ENCODE data around the gene MTX2. TPM values are rescaled to one million over a fixed set of nuclear protein-coding genes. Genes with fewer than 3 reads are reported as not detected.
"Not testable (repeated sequence)": the region's sequence is repeated elsewhere in the genome, so short reads cannot be mapped to it uniquely, and the experiment has no call there.

The MTX2 gene
- total RNA-seq, 1 donor from 2014 or later, result 30.7 TPM

GRCh38 chr2:176368349-176368748 lies 99.1 kb downstream of the MTX2 start:
- Mint-ChIP-seq H3K27me3 (peaks cover 22% of the 10 kb centered on the region), H3K36me3 (ENCODE audit: low read depth) (no peaks in the 10 kb centered on the region), H3K4me3 (no peak overlapping the region), H3K27ac (no peak overlapping the region), H3K9me3 (no peaks in the 10 kb centered on the region), H3K4me1 (no peaks in the 10 kb centered on the region)
- no peak for DNase-seq
- intact Hi-C loops (cut with micrococcal nuclease), result no loop called here

- Mint-ChIP-seq H3K27ac (no peak overlapping the region), H3K36me3 (ENCODE audit: low read depth) (no peaks in the 10 kb centered on the region), H3K27me3 (peaks cover 25% of the 10 kb centered on the region), H3K4me1 (no peaks in the 10 kb centered on the region), H3K4me3 (no peak overlapping the region), H3K9me3 (no peaks in the 10 kb centered on the region)
- intact Hi-C loops (cut with micrococcal nuclease), result no loop called here
- no peak for DNase-seq
Observed at GRCh38 chr2:176370467-176371171, 101.4 kb downstream of the MTX2 start.

- peaks cover 16% of the 10 kb centered on the region for H3K27me3 Mint-ChIP-seq
- H3K36me3 Mint-ChIP-seq (ENCODE audit: low read depth); H3K27ac Mint-ChIP-seq; H3K9me3 Mint-ChIP-seq; intact Hi-C loops (cut with micrococcal nuclease); H3K4me1 Mint-ChIP-seq; DNase-seq; H3K4me3 Mint-ChIP-seq: not testable (repeated sequence)
Observed at GRCh38 chr2:176373155-176373554, 103.9 kb downstream of the MTX2 start.

- Mint-ChIP-seq H3K4me1 (no peaks in the 10 kb centered on the region), H3K4me3 (no peak overlapping the region), H3K27ac (no peak overlapping the region), H3K9me3 (peaks cover 4% of the 10 kb centered on the region), H3K27me3 (peaks cover 16% of the 10 kb centered on the region), H3K36me3 (ENCODE audit: low read depth) (no peaks in the 10 kb centered on the region)
- DNase-seq, result no peak
- intact Hi-C loops (cut with micrococcal nuclease), result no loop called here
Observed at GRCh38 chr2:176378323-176378722, 109.1 kb downstream of the MTX2 start.

GRCh38 chr2:176380341-176380740 lies 111.1 kb downstream of the MTX2 start:
- no peak for DNase-seq
- Mint-ChIP-seq H3K27me3 (peaks cover 9% of the 10 kb centered on the region), H3K27ac (no peak overlapping the region), H3K4me3 (no peak overlapping the region), H3K4me1 (no peaks in the 10 kb centered on the region), H3K36me3 (ENCODE audit: low read depth) (no peaks in the 10 kb centered on the region), H3K9me3 (peaks cover 4% of the 10 kb centered on the region)
- intact Hi-C loops (cut with micrococcal nuclease), result no loop called here

- Mint-ChIP-seq H3K4me1 (no peaks in the 10 kb centered on the region), H3K9me3 (peaks cover 4% of the 10 kb centered on the region), H3K27me3 (peaks cover 7% of the 10 kb centered on the region), H3K4me3 (no peak overlapping the region), H3K36me3 (ENCODE audit: low read depth) (no peaks in the 10 kb centered on the region), H3K27ac (no peak overlapping the region)
- DNase-seq, result no peak
- intact Hi-C loops (cut with micrococcal nuclease), result no loop called here
Observed at GRCh38 chr2:176383100-176383499, 113.9 kb downstream of the MTX2 start.

- H3K27me3 Mint-ChIP-seq, result peaks cover 7% of the 10 kb centered on the region
- DNase-seq, result no peak
- H3K4me1 Mint-ChIP-seq, result no peaks in the 10 kb centered on the region
- H3K36me3 Mint-ChIP-seq (ENCODE audit: low read depth), result no peaks in the 10 kb centered on the region
- intact Hi-C loops (cut with micrococcal nuclease), result no loop called here
- no peak overlapping the region for H3K27ac Mint-ChIP-seq
- H3K9me3 Mint-ChIP-seq, result peaks cover 4% of the 10 kb centered on the region
- no peak overlapping the region for H3K4me3 Mint-ChIP-seq
Observed at GRCh38 chr2:176383836-176384442, 114.7 kb downstream of the MTX2 start.

GRCh38 chr2:176385219-176385759 lies 116.0 kb downstream of the MTX2 start:
- no peak overlapping the region for H3K4me3 Mint-ChIP-seq
- H3K4me1 Mint-ChIP-seq, result no peaks in the 10 kb centered on the region
- H3K27ac Mint-ChIP-seq, result no peak overlapping the region
- H3K9me3 Mint-ChIP-seq, result no peaks in the 10 kb centered on the region
- intact Hi-C loops (cut with micrococcal nuclease), result no loop called here
- no peaks in the 10 kb centered on the region for H3K36me3 Mint-ChIP-seq (ENCODE audit: low read depth)
- no peak for DNase-seq
- peaks cover 11% of the 10 kb centered on the region for H3K27me3 Mint-ChIP-seq

- H3K9me3 Mint-ChIP-seq, result no peaks in the 10 kb centered on the region
Observed at GRCh38 chr2:176385838-176386237, 116.6 kb downstream of the MTX2 start.

More at GRCh38 chr2:176385838-176386237, 116.6 kb downstream of the MTX2 start:
- DNase-seq, result no peak
- Mint-ChIP-seq H3K4me3 (no peak overlapping the region), H3K4me1 (no peaks in the 10 kb centered on the region), H3K36me3 (ENCODE audit: low read depth) (no peaks in the 10 kb centered on the region), H3K27me3 (peaks cover 13% of the 10 kb centered on the region), H3K27ac (no peak overlapping the region)
- intact Hi-C loops (cut with micrococcal nuclease), result no loop called here

Other genes with a start within 250 kb of the MTX2 start
- not detected in 2 replicates for gene EVX2, start 185.5 kb upstream of the MTX2 start, total RNA-seq
- gene HOXD13, start 176.7 kb upstream of the MTX2 start, total RNA-seq, result not detected in 2 replicates
- not detected in 2 replicates for gene HOXD12, start 169.6 kb upstream of the MTX2 start, total RNA-seq
- gene HOXD11, start 162.2 kb upstream of the MTX2 start, total RNA-seq, result not detected in 2 replicates
- not detected in 2 replicates for gene HOXD10, start 152.7 kb upstream of the MTX2 start, total RNA-seq
- gene HOXD9, start 146.7 kb upstream of the MTX2 start, total RNA-seq, result not detected in 2 replicates
- gene HOXD8, start 139.7 kb upstream of the MTX2 start, total RNA-seq, result not detected in 2 replicates
- not detected in 2 replicates for gene HOXD4, start 117.9 kb upstream of the MTX2 start, total RNA-seq
- gene HOXD3, start 112.1 kb upstream of the MTX2 start, total RNA-seq, result not detected in 2 replicates
- gene HOXD1, start 80.8 kb upstream of the MTX2 start, total RNA-seq, result not detected in 2 replicates

Measured in activated CD4-positive, alpha-beta T cell treated with anti-CD3 and anti-CD28 coated beads, Interleukin-2, amount 10 ng/mL, durations not matched to agents 24 days and 14 days (primary cell).